Memory B cell (primary cell): ENCODE measurements around the gene FUT2.
"Not testable (repeated sequence)": the region's sequence is repeated elsewhere in the genome, so short reads cannot be mapped to it uniquely, and the experiment has no call there.

ENCODE experiments used
- ATAC-seq: fragments of 150-1000 bp; cut with Tn5 transposase; 2 replicates; pipeline ENCODE4 v1.10.0; 2021; ENCODE audit warnings: low read depth, mild to moderate bottlenecking, moderate library complexity
- DNase-seq, 2 donors: peaks; one replicate each; pipeline ENCODE4 v3.0.0; 2022; ENCODE audit warnings: low spot score in 2 of 2
- H3K27ac Mint-ChIP-seq: one replicate; pipeline ENCODE4 v1.8.0; 2022; ENCODE audit warnings: mild to moderate bottlenecking, moderate library complexity, mixed read lengths
- H3K27me3 Mint-ChIP-seq: one replicate; pipeline ENCODE4 v1.8.0; 2022; ENCODE audit warnings: mixed read lengths
- H3K36me3 Mint-ChIP-seq: one replicate; pipeline ENCODE4 v1.8.0; 2022; ENCODE audit warnings: mild to moderate bottlenecking, mixed read lengths
- H3K4me1 Mint-ChIP-seq: one replicate; pipeline ENCODE4 v1.8.0; 2022; ENCODE audit warnings: mixed read lengths
- H3K4me3 Mint-ChIP-seq: one replicate; pipeline ENCODE4 v1.8.0; 2022; ENCODE audit warnings: mild to moderate bottlenecking, moderate library complexity, mixed read lengths
- H3K9me3 Mint-ChIP-seq: one replicate; pipeline ENCODE4 v1.8.0; 2022; ENCODE audit warnings: mixed read lengths

The FUT2 gene

GRCh38 chr19:48695743-48696352 is at the start of gene FUT2:
Gene FUT2, plus strand, starts transcription at chr19:48695971. Its CDS starts 6,986 bp downstream, at chr19:48702957.
- Mint-ChIP-seq H3K9me3 (no peaks in the 10 kb centered on the region), H3K36me3 (peaks cover 2% of the 10 kb centered on the region), H3K4me1 (peaks cover 8% of the 10 kb centered on the region), H3K27me3 (peaks cover 12% of the 10 kb centered on the region), H3K27ac (no peak within 1 kb of the TSS), H3K4me3 (peak within 1 kb of the TSS; percentile 53)
- ATAC-seq: no peak
- no peak for DNase-seq

- Mint-ChIP-seq H3K27me3 (no peaks in the 10 kb centered on the region), H3K4me1 (peaks cover 37% of the 10 kb centered on the region), H3K27ac (peak within 1 kb of the TSS; percentile 93), H3K9me3 (no peaks in the 10 kb centered on the region), H3K36me3 (peaks cover 3% of the 10 kb centered on the region), H3K4me3 (peak within 1 kb of the TSS; percentile 97)
- ATAC-seq: peak; percentile 77
- peak; percentile 93 to 98 for DNase-seq
Measured at GRCh38 chr19:48646001-48646721, 49.6 kb upstream of the FUT2 start, which contains the start of gene CA11. Gene CA11, minus strand, starts transcription at chr19:48646187. Its CDS starts 555 bp downstream, at chr19:48645632.

- Mint-ChIP-seq H3K27me3 (no peaks in the 10 kb centered on the region), H3K9me3 (no peaks in the 10 kb centered on the region), H3K36me3 (peaks cover 2% of the 10 kb centered on the region), H3K4me1 (peaks cover 38% of the 10 kb centered on the region), H3K27ac (peak overlapping the region; percentile 93), H3K4me3 (peak overlapping the region; percentile 97)
- DNase-seq (no peak), ATAC-seq (no peak)
Measured at GRCh38 chr19:48646722-48647216, 49.0 kb upstream of the FUT2 start.

GRCh38 chr19:48648134-48648533 is 47.6 kb upstream of the FUT2 start:
- no peak for ATAC-seq

GRCh38 chr19:48650974-48651682 is 44.6 kb upstream of the FUT2 start:
- peak overlapping the region; percentile 26 for H3K27ac Mint-ChIP-seq
- no peak overlapping the region for H3K4me3 Mint-ChIP-seq
- H3K4me1 Mint-ChIP-seq: peaks cover 29% of the 10 kb centered on the region
- no peak for DNase-seq
- no peaks in the 10 kb centered on the region for H3K36me3 Mint-ChIP-seq
- H3K27me3 Mint-ChIP-seq: no peaks in the 10 kb centered on the region
- no peak for ATAC-seq
- H3K9me3 Mint-ChIP-seq: no peaks in the 10 kb centered on the region

More at GRCh38 chr19:48648134-48648533, 47.6 kb upstream of the FUT2 start:
- peaks cover 40% of the 10 kb centered on the region for H3K4me1 Mint-ChIP-seq
- H3K4me3 Mint-ChIP-seq: peak overlapping the region; percentile 44
- no peaks in the 10 kb centered on the region for H3K27me3 Mint-ChIP-seq
- no peaks in the 10 kb centered on the region for H3K9me3 Mint-ChIP-seq
- DNase-seq: no peak
- H3K36me3 Mint-ChIP-seq: no peaks in the 10 kb centered on the region
- peak overlapping the region; percentile 76 for H3K27ac Mint-ChIP-seq

- no peak for ATAC-seq
- no peaks in the 10 kb centered on the region for H3K9me3 Mint-ChIP-seq
- no peak overlapping the region for H3K27ac Mint-ChIP-seq
- H3K27me3 Mint-ChIP-seq: no peaks in the 10 kb centered on the region
- DNase-seq: no peak
- H3K36me3 Mint-ChIP-seq: no peaks in the 10 kb centered on the region
- no peak overlapping the region for H3K4me3 Mint-ChIP-seq
- H3K4me1 Mint-ChIP-seq: peaks cover 25% of the 10 kb centered on the region
Measured at GRCh38 chr19:48651683-48652048, 44.1 kb upstream of the FUT2 start.

GRCh38 chr19:48654299-48655059 is 41.3 kb upstream of the FUT2 start:
- Mint-ChIP-seq H3K9me3 (no peaks in the 10 kb centered on the region), H3K36me3 (no peaks in the 10 kb centered on the region), H3K27me3 (no peaks in the 10 kb centered on the region), H3K27ac (no peak overlapping the region), H3K4me1 (peaks cover 14% of the 10 kb centered on the region), H3K4me3 (no peak overlapping the region)
- ATAC-seq (no peak), DNase-seq (no peak)

GRCh38 chr19:48656840-48657474 is 38.8 kb upstream of the FUT2 start:
- H3K27ac Mint-ChIP-seq: no peak overlapping the region

GRCh38 chr19:48657828-48658227 is 37.9 kb upstream of the FUT2 start:
- not testable (repeated sequence) for ATAC-seq, H3K27ac Mint-ChIP-seq, DNase-seq

More at GRCh38 chr19:48656840-48657474, 38.8 kb upstream of the FUT2 start:
- no peaks in the 10 kb centered on the region for H3K27me3 Mint-ChIP-seq
- H3K9me3 Mint-ChIP-seq: no peaks in the 10 kb centered on the region
- peaks cover 12% of the 10 kb centered on the region for H3K4me1 Mint-ChIP-seq
- no peaks in the 10 kb centered on the region for H3K36me3 Mint-ChIP-seq
- DNase-seq: no peak
- no peak for ATAC-seq
- H3K4me3 Mint-ChIP-seq: no peak overlapping the region

GRCh38 chr19:48658483-48658882 is 37.3 kb upstream of the FUT2 start:
- no peaks in the 10 kb centered on the region for H3K9me3 Mint-ChIP-seq
- ATAC-seq: no peak

More at GRCh38 chr19:48657828-48658227, 37.9 kb upstream of the FUT2 start:
- not testable (repeated sequence) for H3K4me3 Mint-ChIP-seq, H3K4me1 Mint-ChIP-seq, H3K36me3 Mint-ChIP-seq, H3K9me3 Mint-ChIP-seq, H3K27me3 Mint-ChIP-seq

GRCh38 chr19:48659768-48660167 is 36.0 kb upstream of the FUT2 start:
- no peak overlapping the region for H3K4me3 Mint-ChIP-seq
- no peaks in the 10 kb centered on the region for H3K36me3 Mint-ChIP-seq
- no peaks in the 10 kb centered on the region for H3K9me3 Mint-ChIP-seq
- no peak overlapping the region for H3K27ac Mint-ChIP-seq
- peaks cover 7% of the 10 kb centered on the region for H3K4me1 Mint-ChIP-seq
- H3K27me3 Mint-ChIP-seq: no peaks in the 10 kb centered on the region
- DNase-seq (no peak), ATAC-seq (no peak)

More at GRCh38 chr19:48658483-48658882, 37.3 kb upstream of the FUT2 start:
- Mint-ChIP-seq H3K27ac (no peak overlapping the region), H3K4me3 (no peak overlapping the region), H3K4me1 (peaks cover 7% of the 10 kb centered on the region), H3K27me3 (no peaks in the 10 kb centered on the region), H3K36me3 (no peaks in the 10 kb centered on the region)
- DNase-seq: no peak

GRCh38 chr19:48660852-48661710 is 34.7 kb upstream of the FUT2 start:
- ATAC-seq: peak; percentile 95
- Mint-ChIP-seq H3K27me3 (no peaks in the 10 kb centered on the region), H3K4me3 (peak overlapping the region; percentile 79), H3K9me3 (no peaks in the 10 kb centered on the region), H3K36me3 (no peaks in the 10 kb centered on the region), H3K27ac (peak overlapping the region; percentile 97), H3K4me1 (peaks cover 7% of the 10 kb centered on the region)
- peak; percentile 82 to 83 for DNase-seq
